Stimulated activated naive B cell treated with anti-CD40 and anti-IgM and Interleukin-4, amounts not matched to agents 10 μg/mL and 1 μg/mL and 100 μg/mL, for 72 hours (primary cell): ENCODE results near the gene ERGIC1.

Experiments used
- ATAC-seq, 2 donors: fragments of 150-1000 bp; cut with Tn5 transposase; replicated peaks; 2 replicates each; pipeline ENCODE4 v1.10.0; 2021; ENCODE audit warnings: moderate library complexity in 1 of 2
- DNase-seq: peaks from one replicate; pipeline ENCODE4 v3.0.0; 2021
- H3K27ac Mint-ChIP-seq: one replicate; pipeline ENCODE4 v1.8.0; 2022; ENCODE audit warnings: mild to moderate bottlenecking, mixed read lengths
- H3K27me3 Mint-ChIP-seq, 2 donors: one replicate each; pipeline ENCODE4 v1.8.0; 2022; ENCODE audit warnings: mixed read lengths in 2 of 2
- H3K36me3 Mint-ChIP-seq, 2 donors: one replicate each; pipeline ENCODE4 v1.8.0; 2022; ENCODE audit warnings: mixed read lengths in 2 of 2, mild to moderate bottlenecking in 1 of 2
- H3K4me1 Mint-ChIP-seq, 2 donors: one replicate each; pipeline ENCODE4 v1.8.0; 2022; ENCODE audit warnings: mixed read lengths in 2 of 2, mild to moderate bottlenecking in 1 of 2
- H3K4me3 Mint-ChIP-seq, 2 donors: one replicate each; pipeline ENCODE4 v1.8.0; 2022; ENCODE audit warnings: mild to moderate bottlenecking in 2 of 2, mixed read lengths in 2 of 2, moderate library complexity in 1 of 2
- H3K9me3 Mint-ChIP-seq, 2 donors: one replicate each; pipeline ENCODE4 v1.8.0; 2022; ENCODE audit warnings: mixed read lengths in 2 of 2, mild to moderate bottlenecking in 1 of 2

The ERGIC1 gene

DNA sequence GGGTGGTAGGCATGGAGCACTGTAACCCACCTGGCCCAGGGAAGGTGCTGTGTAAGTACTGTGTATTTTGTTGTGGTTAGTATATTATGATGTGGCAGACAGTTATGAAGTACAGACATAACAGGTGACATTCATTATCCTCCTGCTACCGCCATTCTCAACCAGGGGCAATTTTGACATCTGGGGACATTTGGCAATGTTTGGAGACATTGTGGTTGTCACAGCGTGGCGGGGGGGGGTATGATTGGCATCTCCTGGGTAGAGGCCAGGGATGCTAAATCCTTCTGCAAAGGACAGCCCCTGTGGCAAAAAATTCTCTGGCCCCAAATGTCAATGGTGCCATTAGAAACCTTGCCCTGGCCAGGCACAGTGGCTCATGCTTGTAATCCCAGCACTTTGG is 115.4 kb downstream of the ERGIC1 start:
- Mint-ChIP-seq H3K4me3 (no peak overlapping the region), H3K27ac (no peak overlapping the region), H3K27me3 (no peaks in the 10 kb centered on the region)

DNA sequence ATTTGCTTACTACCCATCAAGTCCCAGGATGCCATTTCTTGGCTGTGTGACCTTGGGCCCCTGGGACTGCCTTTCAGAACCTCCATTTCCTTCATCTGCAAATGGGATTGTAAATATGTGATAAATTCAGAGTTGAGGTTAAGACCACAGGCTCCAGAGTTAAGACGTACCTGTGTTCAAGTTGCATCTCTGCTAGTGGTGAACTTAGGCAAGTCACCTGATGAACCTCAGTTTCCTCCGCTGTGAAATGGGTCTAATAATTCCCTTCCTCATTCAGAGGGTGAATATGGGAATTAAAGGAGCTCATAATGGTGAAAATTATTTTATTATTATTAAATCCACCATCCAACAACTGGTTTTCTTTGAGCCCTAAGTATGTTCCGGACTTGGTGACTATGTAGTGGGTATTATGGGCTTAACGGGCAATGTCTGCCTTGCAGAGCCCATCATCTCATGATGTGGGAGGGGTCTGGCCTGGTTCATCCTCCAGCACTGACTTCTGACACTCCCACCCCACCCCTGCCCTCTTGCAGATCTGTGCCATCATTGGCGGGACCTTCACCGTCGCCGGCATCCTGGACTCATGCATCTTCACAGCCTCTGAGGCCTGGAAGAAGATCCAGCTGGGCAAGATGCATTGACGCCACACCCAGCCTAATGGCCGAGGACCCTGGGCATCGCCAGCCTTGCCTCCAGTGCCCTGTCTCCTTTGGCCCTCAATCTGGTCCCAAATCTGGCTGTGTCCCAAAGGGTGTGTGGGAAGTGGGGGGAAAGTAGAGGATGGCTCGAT is 116.3 kb downstream of the ERGIC1 start:
- no peaks in the 10 kb centered on the region for H3K9me3 Mint-ChIP-seq
- no peaks in the 10 kb centered on the region for H3K27me3 Mint-ChIP-seq
- DNase-seq (no peak), ATAC-seq (no peak)
- peaks cover 16 to 51% of the 10 kb centered on the region in 2 donors for H3K36me3 Mint-ChIP-seq
- H3K27ac Mint-ChIP-seq: no peak overlapping the region
- peaks cover 15 to 18% of the 10 kb centered on the region in 2 donors for H3K4me1 Mint-ChIP-seq
- no peak overlapping the region for H3K4me3 Mint-ChIP-seq

More for the DNA sequence above, 115.4 kb downstream of the ERGIC1 start:
- Mint-ChIP-seq H3K36me3 (peaks cover 22 to 58% of the 10 kb centered on the region in 2 donors), H3K4me1 (peaks cover 9 to 13% of the 10 kb centered on the region in 2 donors), H3K9me3 (no peaks in the 10 kb centered on the region)
- DNase-seq: no peak
- ATAC-seq: peak in 1 of 2 donors; percentile 40

DNA sequence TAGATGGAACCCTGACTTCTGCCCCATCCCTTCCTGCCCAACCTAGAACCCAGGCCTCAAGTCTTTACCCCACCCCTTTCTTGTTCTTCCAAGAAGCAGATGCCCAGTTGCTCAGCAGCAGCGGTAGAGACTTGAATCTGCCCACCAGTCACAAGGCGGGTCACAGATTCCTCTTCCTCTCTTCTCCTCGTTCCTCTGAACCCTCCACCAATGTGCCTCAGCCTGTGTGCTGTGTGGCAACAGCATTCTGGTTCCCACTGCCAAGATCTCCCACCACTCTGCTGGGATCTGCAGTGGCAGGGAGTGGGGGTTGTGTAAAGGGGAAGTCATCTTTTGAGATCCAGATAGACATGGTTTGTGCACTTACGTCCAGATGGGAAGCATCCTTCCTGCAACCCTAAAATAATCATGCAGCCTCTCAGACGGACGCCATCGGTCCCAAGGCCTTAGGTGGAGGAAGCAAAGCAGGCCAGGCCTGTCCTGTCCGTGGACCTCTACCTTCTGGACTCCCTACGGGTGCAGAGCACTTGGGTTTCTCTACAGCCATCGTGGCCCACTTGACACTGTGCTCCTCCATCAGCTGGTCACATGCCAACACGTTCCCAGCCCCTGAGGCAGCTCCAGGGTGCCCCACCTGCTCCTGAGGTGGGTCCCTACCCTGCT is 117.5 kb downstream of the ERGIC1 start:
- Mint-ChIP-seq H3K36me3 (peaks cover 11 to 43% of the 10 kb centered on the region in 2 donors), H3K9me3 (no peaks in the 10 kb centered on the region), H3K4me1 (peaks cover 15 to 18% of the 10 kb centered on the region in 2 donors), H3K27me3 (no peaks in the 10 kb centered on the region), H3K4me3 (no peak overlapping the region), H3K27ac (no peak overlapping the region)
- DNase-seq: no peak
- no peak for ATAC-seq

DNA sequence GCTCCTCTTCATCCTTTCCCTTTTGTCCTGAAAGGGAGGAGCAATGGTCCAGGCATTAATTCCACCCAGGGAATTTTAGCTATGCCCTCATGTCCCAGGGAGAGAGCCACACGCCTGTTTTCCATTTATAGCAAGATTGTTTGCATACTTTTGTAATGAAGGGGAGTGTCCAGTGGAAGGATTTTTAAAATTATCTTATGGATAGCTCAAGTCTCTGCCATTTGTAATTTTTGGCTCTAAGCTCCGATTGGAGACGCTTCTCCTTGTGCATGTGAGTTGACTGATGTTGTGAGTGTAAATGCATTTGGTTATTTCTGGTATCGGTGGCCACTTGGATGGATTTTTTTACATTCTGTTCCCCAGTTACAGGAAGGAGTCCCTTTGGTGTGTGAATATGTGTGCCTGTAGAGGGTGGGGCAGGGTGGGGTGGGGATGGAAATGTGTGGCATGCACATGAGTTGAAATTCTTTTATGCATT is 118.0 kb downstream of the ERGIC1 start:
- DNase-seq (no peak), ATAC-seq (no peak)
- no peak overlapping the region for H3K4me3 Mint-ChIP-seq
- peaks cover 15 to 18% of the 10 kb centered on the region in 2 donors for H3K4me1 Mint-ChIP-seq
- H3K27ac Mint-ChIP-seq: no peak overlapping the region
- peaks cover 8 to 41% of the 10 kb centered on the region in 2 donors for H3K36me3 Mint-ChIP-seq
- no peaks in the 10 kb centered on the region for H3K27me3 Mint-ChIP-seq
- no peaks in the 10 kb centered on the region for H3K9me3 Mint-ChIP-seq

DNA sequence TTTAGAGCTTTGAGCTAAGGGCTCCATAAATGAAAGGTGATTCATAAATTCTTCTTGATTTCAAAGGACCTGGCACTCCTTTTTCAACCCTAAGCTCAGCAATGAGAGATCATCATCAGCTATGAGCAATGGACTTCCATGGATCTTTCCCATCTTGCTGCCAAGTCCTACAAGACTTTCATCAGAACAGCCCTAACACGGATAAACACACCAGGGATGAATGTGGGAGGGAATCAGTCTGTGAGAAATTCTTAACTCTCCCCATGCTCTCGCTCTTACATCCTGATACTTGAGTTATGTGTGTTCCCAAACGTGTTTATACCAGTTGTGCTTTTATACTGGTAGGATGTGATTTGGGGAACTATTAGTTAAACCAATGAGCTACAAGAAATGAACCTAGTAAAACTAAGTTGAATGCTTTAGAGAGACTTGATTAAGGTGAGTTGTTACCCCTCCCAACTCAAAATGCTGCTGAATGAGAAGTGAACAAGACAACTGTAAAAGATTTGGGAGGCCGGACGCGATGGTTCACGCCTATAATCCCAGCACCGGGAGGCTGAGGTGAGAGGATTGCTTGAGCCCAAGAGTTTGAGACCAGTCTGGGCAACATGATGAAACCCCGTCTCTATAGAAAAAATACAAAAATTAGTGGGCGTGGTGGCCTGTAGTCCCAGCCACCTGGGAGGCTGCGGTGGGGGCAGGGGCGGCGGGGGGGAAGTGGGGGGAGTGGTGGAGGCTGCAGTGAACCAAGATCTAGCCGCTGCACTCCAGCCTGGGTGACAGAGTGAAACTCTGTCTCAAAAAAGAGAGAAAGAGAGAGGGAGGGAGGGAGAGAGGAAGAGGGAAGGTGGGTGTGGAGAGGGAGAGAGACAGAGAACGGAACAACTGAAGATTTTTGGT is 120.0 kb downstream of the ERGIC1 start:
- no peak overlapping the region for H3K4me3 Mint-ChIP-seq
- H3K27me3 Mint-ChIP-seq: no peaks in the 10 kb centered on the region
- DNase-seq (no peak), ATAC-seq (no peak)
- H3K9me3 Mint-ChIP-seq: no peaks in the 10 kb centered on the region
- peak overlapping the region; percentile 16 for H3K27ac Mint-ChIP-seq
- H3K36me3 Mint-ChIP-seq: peaks cover 5 to 25% of the 10 kb centered on the region in 2 donors
- peaks cover 12 to 15% of the 10 kb centered on the region in 2 donors for H3K4me1 Mint-ChIP-seq

DNA sequence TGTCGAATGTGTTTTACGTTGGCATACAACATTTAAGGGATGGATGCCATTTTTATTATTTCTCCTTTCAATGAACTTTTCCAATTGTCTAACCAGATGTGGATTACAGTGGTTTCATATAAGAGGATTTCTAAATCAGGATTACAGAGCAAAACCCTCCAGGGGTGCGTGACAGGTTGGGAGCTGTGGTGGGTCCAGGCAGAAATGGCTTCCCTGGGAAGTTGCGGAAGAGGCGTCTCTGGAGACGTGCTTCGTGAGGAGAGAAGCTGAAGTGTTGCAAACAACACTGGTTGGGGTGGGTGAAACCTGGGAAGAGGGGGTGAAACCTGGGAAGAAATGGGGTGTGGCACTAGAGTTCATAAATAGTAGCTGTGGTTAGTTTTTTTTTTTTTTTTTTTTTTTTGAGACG is 120.7 kb downstream of the ERGIC1 start:
- ATAC-seq (no peak), DNase-seq (no peak)
- H3K4me3 Mint-ChIP-seq: no peak overlapping the region
- H3K9me3 Mint-ChIP-seq: no peaks in the 10 kb centered on the region
- no peaks in the 10 kb centered on the region for H3K27me3 Mint-ChIP-seq
- H3K27ac Mint-ChIP-seq: peak overlapping the region; percentile 11
- peaks cover 13 to 18% of the 10 kb centered on the region in 2 donors for H3K4me1 Mint-ChIP-seq
- H3K36me3 Mint-ChIP-seq: peaks cover 7 to 27% of the 10 kb centered on the region in 2 donors

DNA sequence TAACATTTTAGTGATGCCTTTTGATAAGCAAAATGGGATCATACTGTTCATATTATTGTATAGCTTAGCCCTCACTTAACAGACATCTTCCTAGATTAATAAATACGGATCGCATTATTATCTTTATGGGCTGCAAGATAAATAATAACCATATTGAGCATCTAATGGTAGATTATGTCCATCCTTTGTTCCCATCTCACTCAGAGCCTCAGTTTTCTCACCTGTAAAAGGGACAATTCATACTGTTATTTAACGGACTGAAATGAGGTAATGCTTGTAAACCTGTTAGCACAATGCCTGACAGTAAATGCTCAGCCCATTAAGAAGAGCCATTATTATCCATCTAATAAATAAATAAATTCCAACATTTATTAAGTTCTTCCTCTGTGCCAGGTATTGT is 122.2 kb downstream of the ERGIC1 start:
- peaks cover 21 to 31% of the 10 kb centered on the region in 2 donors for H3K4me1 Mint-ChIP-seq
- no peak for ATAC-seq
- no peak overlapping the region for H3K4me3 Mint-ChIP-seq
- no peaks in the 10 kb centered on the region for H3K9me3 Mint-ChIP-seq
- DNase-seq: no peak
- H3K27ac Mint-ChIP-seq: no peak overlapping the region
- peaks cover 7 to 29% of the 10 kb centered on the region in 2 donors for H3K36me3 Mint-ChIP-seq
- H3K27me3 Mint-ChIP-seq: no peaks in the 10 kb centered on the region

DNA sequence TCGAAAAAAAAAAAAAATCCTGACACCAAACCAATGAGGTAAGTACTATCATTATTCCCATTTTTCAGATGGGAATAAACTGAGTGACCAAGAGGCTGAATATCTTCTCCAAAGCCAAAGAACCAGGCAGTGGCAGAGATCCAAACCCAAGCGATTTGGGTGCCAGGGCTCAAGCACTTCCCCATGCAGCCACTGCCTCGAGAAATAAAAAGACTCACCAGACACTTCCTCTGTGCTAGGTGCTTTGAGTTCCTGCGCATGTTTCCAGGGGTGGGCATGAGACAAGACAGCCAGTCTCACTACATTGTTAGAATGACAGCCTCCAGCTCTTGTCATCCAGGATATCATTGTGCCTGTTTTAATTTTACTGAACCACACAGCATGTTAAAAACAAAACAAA is 122.9 kb downstream of the ERGIC1 start:
- Mint-ChIP-seq H3K27ac (no peak overlapping the region), H3K27me3 (no peaks in the 10 kb centered on the region), H3K9me3 (no peaks in the 10 kb centered on the region), H3K4me1 (peaks cover 26 to 37% of the 10 kb centered on the region in 2 donors), H3K4me3 (no peak overlapping the region), H3K36me3 (peaks cover 10 to 29% of the 10 kb centered on the region in 2 donors)
- ATAC-seq (no peak), DNase-seq (no peak)

DNA sequence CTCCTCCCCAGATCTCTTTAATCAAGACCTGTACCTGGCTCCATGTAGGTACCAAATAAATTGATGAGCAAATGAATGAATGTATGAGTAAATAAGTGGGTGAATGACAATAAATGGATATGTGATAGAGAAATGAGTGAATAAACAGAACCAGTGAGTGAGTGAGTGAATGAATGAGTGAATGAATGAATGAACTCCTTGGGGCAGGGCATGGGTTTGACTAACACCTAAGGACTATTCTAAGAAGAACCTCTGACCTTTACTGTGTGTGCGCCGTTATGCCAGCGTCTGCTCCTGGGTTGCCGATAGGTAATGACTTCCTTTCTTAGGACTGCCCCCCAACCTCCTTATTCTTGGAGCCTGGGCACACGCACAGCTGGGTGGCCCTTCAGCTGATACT is 123.4 kb downstream of the ERGIC1 start:
- Mint-ChIP-seq H3K36me3 (peaks cover 12 to 29% of the 10 kb centered on the region in 2 donors), H3K27ac (no peak overlapping the region), H3K4me1 (peaks cover 27 to 37% of the 10 kb centered on the region in 2 donors), H3K9me3 (no peaks in the 10 kb centered on the region), H3K4me3 (no peak overlapping the region), H3K27me3 (no peaks in the 10 kb centered on the region)
- no peak for ATAC-seq
- DNase-seq: no peak

DNA sequence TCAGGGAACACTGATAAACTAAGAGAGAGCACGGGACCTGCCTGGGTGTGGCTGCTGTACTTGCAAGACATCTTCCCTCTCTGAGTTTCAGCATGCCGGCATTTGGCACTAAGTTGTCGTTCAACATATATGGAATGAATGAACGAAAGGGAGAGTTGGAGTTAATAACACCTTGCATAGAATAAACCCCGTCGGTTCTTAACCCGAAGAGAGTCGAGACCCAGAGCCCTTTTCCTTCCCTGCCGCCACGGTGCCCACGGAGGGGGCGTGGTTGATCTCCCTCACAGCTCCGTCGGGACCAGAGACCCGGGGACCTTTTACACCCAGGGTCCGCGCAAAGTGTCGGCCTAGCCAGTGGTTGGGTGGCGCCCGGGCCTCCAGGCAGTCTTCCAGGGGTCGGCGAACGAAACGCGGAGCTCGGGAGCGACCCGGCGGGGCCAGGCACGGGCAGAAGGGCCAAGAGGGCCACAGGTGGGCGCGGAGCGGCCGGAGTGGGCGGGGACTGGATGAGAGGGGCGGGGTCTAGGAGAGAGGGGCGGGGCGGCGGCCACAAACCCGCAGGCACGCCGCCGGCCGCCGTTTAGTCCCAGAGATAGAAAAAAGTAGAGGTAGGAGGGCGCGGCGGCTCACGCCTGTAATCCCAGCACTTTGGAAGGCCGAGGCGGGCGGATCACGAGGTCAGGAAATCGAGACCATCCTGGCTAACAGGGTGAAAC is 124.4 kb downstream of the ERGIC1 start:
- Mint-ChIP-seq H3K9me3 (no peaks in the 10 kb centered on the region), H3K36me3 (peaks cover 15 to 32% of the 10 kb centered on the region in 2 donors), H3K4me3 (peak overlapping the region; percentile 96 to 100), H3K27ac (peak overlapping the region; percentile 97), H3K27me3 (no peaks in the 10 kb centered on the region), H3K4me1 (peaks cover 27 to 37% of the 10 kb centered on the region in 2 donors)
- DNase-seq: peak; percentile 59
- peak; percentile 73 to 83 for ATAC-seq

DNA sequence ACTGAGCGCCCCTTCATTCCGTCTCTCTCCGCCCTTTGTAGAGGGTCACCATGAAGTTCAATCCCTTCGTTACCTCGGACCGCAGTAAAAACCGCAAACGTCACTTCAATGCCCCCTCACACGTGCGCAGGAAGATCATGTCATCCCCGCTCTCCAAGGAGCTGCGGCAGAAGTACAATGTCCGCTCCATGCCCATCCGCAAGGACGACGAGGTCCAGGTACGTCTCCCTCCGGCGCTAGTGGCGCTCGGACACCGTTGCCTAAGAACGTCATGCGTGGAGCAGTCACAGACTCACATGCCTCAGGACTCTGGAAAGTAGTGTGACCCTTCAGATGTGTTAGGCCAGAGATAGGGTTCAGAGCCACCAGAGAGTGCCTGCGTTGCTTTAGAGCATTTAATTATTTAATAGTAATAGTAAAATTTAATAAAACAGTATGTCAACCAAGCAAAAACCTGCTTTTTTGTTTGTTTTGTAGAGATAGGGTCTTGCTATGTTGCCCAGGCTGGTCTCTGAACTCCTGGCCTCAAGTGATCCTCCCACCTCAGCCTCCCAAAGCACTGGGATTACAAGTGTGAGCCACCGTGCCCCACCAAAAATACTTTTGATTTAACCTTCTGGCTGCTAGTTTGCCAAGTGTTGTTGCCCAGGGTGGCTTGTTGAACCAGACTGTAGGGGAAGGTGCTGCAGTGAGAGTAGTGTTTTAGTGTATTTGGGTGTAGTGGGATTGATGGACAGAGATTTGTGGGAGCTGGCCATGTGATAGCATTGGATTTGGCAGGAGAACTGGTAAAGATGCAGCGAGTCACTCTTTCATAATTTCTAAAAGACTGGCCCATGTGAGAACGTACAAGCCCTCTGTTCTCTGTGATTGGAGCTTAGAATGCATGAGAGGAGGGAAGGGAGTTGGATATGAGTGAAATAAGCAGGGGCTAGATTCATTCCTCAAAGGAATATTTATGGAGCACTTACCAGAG is 126.1 kb downstream of the ERGIC1 start:
- peaks cover 23 to 39% of the 10 kb centered on the region in 2 donors for H3K36me3 Mint-ChIP-seq
- ATAC-seq (no peak), DNase-seq (no peak)
- no peaks in the 10 kb centered on the region for H3K9me3 Mint-ChIP-seq
- no peaks in the 10 kb centered on the region for H3K27me3 Mint-ChIP-seq
- H3K4me1 Mint-ChIP-seq: peaks cover 20 to 31% of the 10 kb centered on the region in 2 donors
- H3K4me3 Mint-ChIP-seq: peak overlapping the region; percentile 96 to 100
- H3K27ac Mint-ChIP-seq: peak overlapping the region; percentile 97

DNA sequence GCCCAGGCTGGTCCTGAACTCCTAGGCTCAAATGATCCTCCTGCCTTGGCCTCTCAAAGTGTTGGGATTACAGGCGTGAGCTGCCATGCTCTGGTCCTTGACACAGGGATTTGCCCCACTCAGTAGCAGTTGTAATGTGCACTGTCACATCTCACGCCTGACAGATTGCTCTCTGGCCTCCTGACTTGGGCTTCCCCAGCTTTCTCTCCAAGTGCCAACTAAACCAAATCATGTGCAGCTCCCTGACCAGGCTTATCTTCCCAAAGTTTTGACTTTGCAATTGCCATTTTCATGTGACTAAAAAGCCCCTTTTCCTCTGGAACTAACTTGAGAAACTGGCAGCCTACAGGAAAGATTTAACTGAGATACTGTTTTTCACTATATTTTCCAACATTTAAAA is 135.9 kb downstream of the ERGIC1 start:
- Mint-ChIP-seq H3K27me3 (no peaks in the 10 kb centered on the region), H3K4me1 (peaks cover 4 to 10% of the 10 kb centered on the region in 2 donors), H3K27ac (no peak overlapping the region), H3K36me3 (peaks cover 29 to 30% of the 10 kb centered on the region in 2 donors), H3K4me3 (no peak overlapping the region), H3K9me3 (no peaks in the 10 kb centered on the region)
- no peak for ATAC-seq
- DNase-seq: no peak

DNA sequence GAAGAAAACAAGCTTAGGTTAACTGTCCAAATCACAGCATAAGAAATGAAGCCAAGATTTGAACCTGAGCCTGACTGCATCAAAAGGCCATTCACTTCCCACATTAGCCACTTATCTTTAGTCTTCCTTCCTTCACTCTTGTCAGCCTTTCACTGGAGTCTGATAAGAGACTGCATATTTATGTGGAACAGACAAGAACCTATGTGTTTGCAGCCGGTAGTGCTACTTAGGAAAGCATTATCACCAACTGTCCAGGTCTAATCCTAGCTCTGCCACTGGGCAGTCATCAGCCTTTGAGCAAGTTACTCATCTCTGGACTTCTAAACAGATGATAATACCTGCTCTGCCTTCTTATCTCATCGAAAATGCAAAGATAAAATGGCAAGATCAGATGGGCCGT is 137.4 kb downstream of the ERGIC1 start:
- H3K9me3 Mint-ChIP-seq: no peaks in the 10 kb centered on the region
- peaks cover 20% of the 10 kb centered on the region in 2 donors for H3K36me3 Mint-ChIP-seq

More for the DNA sequence above, 137.4 kb downstream of the ERGIC1 start:
- DNase-seq (no peak), ATAC-seq (no peak)
- Mint-ChIP-seq H3K4me3 (no peak overlapping the region), H3K27me3 (no peaks in the 10 kb centered on the region), H3K4me1 (peaks cover 4 to 10% of the 10 kb centered on the region in 2 donors), H3K27ac (no peak overlapping the region)
